Measurements from ENCODE around the gene PTPRE.

GRCh38 chr10:128096486-128097199 lies 189.7 kb downstream of the PTPRE start:
- TF ChIP-seq IRF3 (IDR thresholded peaks at IDR 0.05; ENCODE audit: low read depth, low read length) = no peak
- no peak for TF ChIP-seq CTCF (IDR thresholded peaks at IDR 0.05)
- TF ChIP-seq RXRA (IDR thresholded peaks at IDR 0.05; ENCODE audit: borderline replicate concordance, low read depth) = no peak
- no peak for TF ChIP-seq RAD21 (IDR thresholded peaks at IDR 0.05; ENCODE audit: low read length)
- TF ChIP-seq REST (IDR thresholded peaks at IDR 0.05; ENCODE audit: low read depth, low read length) = no peak
- TF ChIP-seq EP300 (IDR thresholded peaks at IDR 0.05; ENCODE audit: borderline replicate concordance in 1 of 2, low read depth in 1 of 2, low read length in 1 of 2) = no peak
- no peak for TF ChIP-seq ELF1 (IDR thresholded peaks at IDR 0.05)
- TF ChIP-seq MAX (IDR thresholded peaks at IDR 0.05; ENCODE audit: low read depth) = no peak
- TF ChIP-seq EZH2phosphoT487 (IDR thresholded peaks at IDR 0.05; ENCODE audit: borderline replicate concordance, low read depth) = no peak
- TF ChIP-seq RFX5 (IDR thresholded peaks at IDR 0.05; ENCODE audit: low read length) = no peak
- no peak for TF ChIP-seq NRF1 (IDR thresholded peaks at IDR 0.05; ENCODE audit: low read depth, low read length)
- no peak for TF ChIP-seq ZBTB33 (IDR thresholded peaks at IDR 0.05; ENCODE audit: borderline replicate concordance, low read depth)
